Loucy (cell line): ENCODE data around the gene GPRC5C.

Experiments used
- H2AFZ ChIP-seq: fragments of 200-600 bp; sonication (generic); 2 replicates; pipeline ENCODE4 v1.6.0; 2016; ENCODE audit warnings: antibody characterized with exemption, mild to moderate bottlenecking, low read length, moderate library complexity
- H3F3A ChIP-seq: fragments of 200-600 bp; 2 replicates; pipeline ENCODE4 v1.6.0; 2016; ENCODE audit warnings: antibody characterized with exemption, low read depth, mild to moderate bottlenecking
- H3K27me3 ChIP-seq: fragments of 200-600 bp; sonication (generic); 2 replicates; pipeline ENCODE4 v1.6.1; 2014; ENCODE audit warnings: low read length, mild to moderate bottlenecking; ENCODE audit not compliant: insufficient read depth, poor library complexity, severe bottlenecking
- H3K36me3 ChIP-seq: fragments of 200-600 bp; sonication (generic); 2 replicates; pipeline ENCODE4 v1.6.1; 2016; ENCODE audit warnings: low read length; ENCODE audit not compliant: insufficient read depth
- H3K4me1 ChIP-seq: fragments of 200-600 bp; sonication (generic); 2 replicates; pipeline ENCODE4 v1.5.1; 2014; ENCODE audit warnings: low read length, mild to moderate bottlenecking; ENCODE audit not compliant: insufficient read depth, poor library complexity, severe bottlenecking
- H3K4me2 ChIP-seq: fragments of 200-600 bp; sonication (generic); 2 replicates; pipeline ENCODE4 v1.6.0; 2014; ENCODE audit warnings: antibody characterized with exemption, low read length, low read depth, mild to moderate bottlenecking; ENCODE audit not compliant: poor library complexity, severe bottlenecking
- H3K4me3 ChIP-seq: fragments of 200-600 bp; sonication (generic); 2 replicates; pipeline ENCODE4 v1.5.1; 2014; ENCODE audit warnings: low read length, mild to moderate bottlenecking, mixed read lengths; ENCODE audit not compliant: poor library complexity, severe bottlenecking
- H3K79me2 ChIP-seq: fragments of 200-600 bp; sonication (generic); 2 replicates; pipeline ENCODE4 v1.6.1; 2014; ENCODE audit warnings: low read length; ENCODE audit not compliant: insufficient read depth
- H3K9ac ChIP-seq: fragments of 200-600 bp; sonication (generic); 2 replicates; pipeline ENCODE4 v1.6.0; 2014; ENCODE audit warnings: mild to moderate bottlenecking, low read depth, low read length, moderate library complexity; ENCODE audit not compliant: poor library complexity, severe bottlenecking
- H3K9me2 ChIP-seq: fragments of 200-600 bp; sonication (generic); replicated peaks from 2 replicates; pipeline ENCODE4 v1.6.1; 2016; ENCODE audit warnings: low read depth, low read length, mixed read lengths
- H3K9me3 ChIP-seq: fragments of 200-600 bp; sonication (generic); 2 replicates; pipeline ENCODE4 v1.6.1; 2014; ENCODE audit warnings: mild to moderate bottlenecking, antibody characterized with exemption, low read length, low read depth; ENCODE audit not compliant: insufficient read depth
- H4K20me1 ChIP-seq: fragments of 200-600 bp; sonication (generic); 2 replicates; pipeline ENCODE4 v1.6.0; 2014; ENCODE audit warnings: antibody characterized with exemption, low read length, mild to moderate bottlenecking; ENCODE audit not compliant: insufficient read depth, poor library complexity, severe bottlenecking
- CTCF ChIP-seq: fragments of 200-600 bp; sonication (generic); conservative IDR thresholded peaks from 2 replicates; pipeline ENCODE4 v1.5.1; 2014; ENCODE audit warnings: mild to moderate bottlenecking, antibody characterized with exemption, low read length
- EZH2phosphoT487 ChIP-seq: fragments of 200-600 bp; IDR thresholded peaks from 2 replicates; pipeline ENCODE4 v1.6.1; 2018; ENCODE audit warnings: antibody characterized with exemption, mild to moderate bottlenecking, moderate library complexity, borderline replicate concordance

GPRC5C gene

DNA sequence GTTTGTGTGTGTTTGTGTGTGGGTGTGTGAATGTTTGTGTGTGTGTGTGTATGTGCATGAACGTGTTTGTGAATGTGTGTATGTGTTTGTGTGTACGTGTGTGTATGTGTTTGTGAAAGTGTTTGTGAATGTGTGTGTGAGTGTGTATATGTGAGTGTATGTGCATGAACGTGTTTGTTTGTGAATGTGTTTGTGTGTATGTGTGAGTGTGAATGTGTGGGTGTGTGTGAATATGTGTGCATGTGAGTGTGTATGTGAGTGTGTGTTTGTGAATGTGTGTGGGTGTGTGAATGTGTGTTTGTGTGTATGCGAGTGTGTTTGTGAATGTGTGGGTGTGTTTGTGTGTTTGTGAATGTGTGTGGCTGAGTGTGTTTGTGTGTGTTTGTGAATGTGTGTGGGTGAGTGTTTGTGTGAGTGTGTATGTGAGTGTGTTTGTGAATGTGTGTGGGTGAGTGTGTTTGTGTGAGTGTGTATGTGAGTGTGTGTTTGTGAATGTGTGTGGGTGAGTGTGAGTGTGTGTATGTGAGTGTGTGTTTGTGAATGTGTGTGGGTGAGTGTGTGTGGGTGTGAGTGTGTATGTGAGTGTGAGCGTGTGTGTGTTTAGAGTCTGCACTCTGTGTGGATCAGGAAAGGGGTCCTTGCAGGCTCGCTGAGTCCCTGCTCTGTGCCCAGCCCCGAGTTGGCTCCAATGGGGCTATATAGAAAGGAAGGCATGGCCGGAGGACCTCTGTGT is 33.7 kb downstream of the GPRC5C start:
- Histone ChIP-seq H3K4me2 (no peak overlapping the region), H3K4me3 (no peak overlapping the region), H3K4me1 (peaks cover 16% of the 10 kb centered on the region), H4K20me1 (no peaks in the 10 kb centered on the region), H3K36me3 (no peaks in the 10 kb centered on the region), H3K79me2 (no peaks in the 10 kb centered on the region), H3K9me3 (no peaks in the 10 kb centered on the region), H2AFZ (no peak overlapping the region), H3K9me2 (no peaks in the 10 kb centered on the region), H3F3A (0 out of 2 replicates have a peak, but pooled peaks cover 3% of the 10 kb centered on the region), H3K27me3 (peaks cover 69% of the 10 kb centered on the region), H3K9ac (no peak overlapping the region)
- TF ChIP-seq EZH2phosphoT487 (no peak), CTCF (no peak)

DNA sequence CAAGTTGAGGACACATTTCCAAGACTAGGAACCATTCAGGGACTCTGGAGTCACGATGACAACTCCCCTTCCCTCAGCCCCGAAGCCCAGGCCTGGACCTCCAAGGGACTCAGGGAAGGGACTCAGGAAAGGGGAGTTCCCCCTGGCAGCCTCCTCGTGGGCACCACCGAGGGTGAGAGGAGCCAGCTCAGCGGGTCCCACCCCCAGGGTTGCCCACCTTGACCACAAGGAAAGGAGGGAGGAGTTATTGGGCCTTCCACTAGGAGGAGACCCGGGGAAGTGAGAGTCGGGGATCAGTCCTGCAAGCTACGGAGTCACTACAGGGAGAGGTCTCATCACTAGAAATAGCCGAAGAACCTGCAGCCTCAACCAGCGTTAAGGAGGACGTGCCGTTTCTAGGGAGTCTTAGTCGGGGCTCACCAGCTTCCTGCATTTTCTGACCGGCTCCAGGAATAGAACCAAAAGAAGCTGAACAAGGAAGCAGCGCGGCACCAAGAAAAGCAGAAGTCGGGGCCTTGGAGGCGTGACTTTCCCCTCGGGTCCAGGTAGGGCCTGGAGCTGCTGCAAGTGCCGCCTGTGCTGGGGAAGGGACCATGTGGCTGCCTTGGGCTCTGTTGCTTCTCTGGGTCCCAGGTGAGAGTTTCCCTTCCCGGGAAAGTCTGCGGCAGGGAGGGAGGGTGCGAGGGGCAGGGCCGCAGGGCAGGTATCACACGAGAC is 34.4 kb downstream of the GPRC5C start, which contains the start of gene CD300A:
Gene CD300A (plus strand): TSS at position 524 of the 717 bp plus-strand sequence. CDS start 70 bp downstream, at position 594.
- peaks cover 16% of the 10 kb centered on the region for H3K4me1 ChIP-seq
- peaks cover 65% of the 10 kb centered on the region for H3K27me3 ChIP-seq
- H3K9me3 ChIP-seq, result no peaks in the 10 kb centered on the region
- 0 out of 2 replicates have a peak, but pooled peaks cover 3% of the 10 kb centered on the region for H3F3A ChIP-seq
- no peak within 1 kb of the TSS for H3K9ac ChIP-seq
- TF ChIP-seq CTCF (no peak), EZH2phosphoT487 (no peak)
- no peak within 1 kb of the TSS for H3K4me3 ChIP-seq
- no peaks in the 10 kb centered on the region for H3K36me3 ChIP-seq
- H3K4me2 ChIP-seq, result no peak within 1 kb of the TSS
- H4K20me1 ChIP-seq, result no peaks in the 10 kb centered on the region
- no peaks in the 10 kb centered on the region for H3K9me2 ChIP-seq
- H2AFZ ChIP-seq, result no peak within 1 kb of the TSS
- H3K79me2 ChIP-seq, result no peaks in the 10 kb centered on the region

DNA sequence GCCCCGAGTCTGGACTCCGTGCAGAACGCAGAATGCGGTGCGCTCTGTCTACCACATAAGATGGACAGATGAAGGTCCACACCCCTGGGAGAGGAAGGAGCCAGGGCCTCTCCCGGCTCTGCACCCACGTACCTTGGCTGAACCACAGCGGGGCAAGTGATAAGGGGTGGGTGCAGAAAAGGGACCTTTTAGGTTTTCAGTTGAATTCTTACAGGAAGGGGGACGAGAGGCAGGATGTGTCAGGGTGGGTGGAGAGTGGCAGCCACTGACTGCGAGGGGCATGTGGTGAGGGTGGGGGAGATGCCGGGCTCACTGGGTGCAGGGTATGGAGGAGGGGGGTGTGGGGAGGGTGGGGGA is 34.9 kb downstream of the GPRC5C start:
- Histone ChIP-seq H3K9me2 (no peaks in the 10 kb centered on the region), H3K4me1 (peaks cover 16% of the 10 kb centered on the region), H3K27me3 (peaks cover 65% of the 10 kb centered on the region), H4K20me1 (no peaks in the 10 kb centered on the region), H3K4me3 (no peak overlapping the region), H3K36me3 (no peaks in the 10 kb centered on the region), H2AFZ (no peak overlapping the region), H3K79me2 (no peaks in the 10 kb centered on the region), H3K9ac (no peak overlapping the region), H3F3A (0 out of 2 replicates have a peak, but pooled peaks cover 3% of the 10 kb centered on the region), H3K4me2 (no peak overlapping the region), H3K9me3 (no peaks in the 10 kb centered on the region)
- no peak for TF ChIP-seq CTCF
- TF ChIP-seq EZH2phosphoT487, result no peak
